NCI-H460 (cell line): ENCODE data around the gene RPL21. TPM values are rescaled to one million over a fixed set of nuclear protein-coding genes. Genes with fewer than 3 reads are reported as not detected.
A peak's percentile ranks its signal among the peaks of the same experiment; 100 is the strongest.
"Not testable (repeated sequence)": the region's sequence is repeated elsewhere in the genome, so short reads cannot be mapped to it uniquely, and the experiment has no call there.

Experiments used
- DNase-seq: peaks from one replicate; pipeline ENCODE4 v3.0.0-alpha.2; 2016; ENCODE audit warnings: low read depth; ENCODE audit errors: extremely low read depth
- polyA plus RNA-seq: library from polyadenylated mRNA; depleted of rRNA; stranded (reverse); fragments of >200 nt; gene quantifications from 2 replicates; pipeline ENCODE4 v1.2.3, GENCODE V29; 2014; cell fraction: nucleus; rRNA removed
- total RNA-seq: library from RNA; depleted of rRNA; stranded (reverse); fragments of >200 nt; shearing (Covaris generic); gene quantifications from 2 replicates; pipeline ENCODE4 v1.2.3, GENCODE V29; 2014; rRNA removed

The RPL21 gene
- 1,438 and 1,486 TPM in 2 replicates for total RNA-seq
- 928 and 1,034 TPM in 2 replicates for polyA plus RNA-seq

- peak; percentile 90 for DNase-seq
Observed at GRCh38 chr13:27251166-27252091, at the start of gene RPL21. TSS of gene RPL21 (plus strand) at chr13:27251558. CDS start at chr13:27253777, 2,219 bp downstream.

- no peak for DNase-seq
Observed at GRCh38 chr13:27201661-27202060, 49.7 kb upstream of the RPL21 start.

- DNase-seq = no peak
Observed at GRCh38 chr13:27203186-27203585, 48.2 kb upstream of the RPL21 start.

GRCh38 chr13:27203854-27204253 is 47.5 kb upstream of the RPL21 start:
- no peak for DNase-seq

GRCh38 chr13:27208514-27208913 is 42.8 kb upstream of the RPL21 start:
- no peak for DNase-seq

GRCh38 chr13:27211271-27211670 is 40.1 kb upstream of the RPL21 start:
- DNase-seq = no peak

- DNase-seq = no peak
Observed at GRCh38 chr13:27211771-27212364, 39.5 kb upstream of the RPL21 start.

GRCh38 chr13:27213386-27213785 is 38.0 kb upstream of the RPL21 start:
- not testable (repeated sequence) for DNase-seq

GRCh38 chr13:27217791-27218190 is 33.6 kb upstream of the RPL21 start:
- not testable (repeated sequence) for DNase-seq

GRCh38 chr13:27218861-27219260 is 32.5 kb upstream of the RPL21 start:
- not testable (repeated sequence) for DNase-seq

GRCh38 chr13:27219611-27220010 is 31.7 kb upstream of the RPL21 start:
- no peak for DNase-seq

- not testable (repeated sequence) for DNase-seq
Observed at GRCh38 chr13:27222100-27222499, 29.3 kb upstream of the RPL21 start.

GRCh38 chr13:27226991-27227390 is 24.4 kb upstream of the RPL21 start:
- no peak for DNase-seq

GRCh38 chr13:27228131-27228530 is 23.2 kb upstream of the RPL21 start:
- DNase-seq = no peak

- no peak for DNase-seq
Observed at GRCh38 chr13:27229642-27230041, 21.7 kb upstream of the RPL21 start.

- no peak for DNase-seq
Observed at GRCh38 chr13:27233964-27234363, 17.4 kb upstream of the RPL21 start.

- DNase-seq = no peak
Observed at GRCh38 chr13:27236478-27236877, 14.9 kb upstream of the RPL21 start.

- DNase-seq = no peak
Observed at GRCh38 chr13:27242702-27243101, 8.7 kb upstream of the RPL21 start.

GRCh38 chr13:27245610-27246009 is 5.7 kb upstream of the RPL21 start:
- DNase-seq = no peak

GRCh38 chr13:27250833-27251165 is 559 bp upstream of the RPL21 start:
- no peak for DNase-seq

GRCh38 chr13:27252467-27252866 is 1.1 kb downstream of the RPL21 start:
- DNase-seq = no peak

GRCh38 chr13:27257233-27257568 is 5.8 kb downstream of the RPL21 start:
- no peak for DNase-seq
